K562 (cell line): Measurements from ENCODE around the gene SLAMF9. TPM values are rescaled to one million over a fixed set of nuclear protein-coding genes. Genes with fewer than 3 reads are reported as not detected.

ENCODE experiments used
- ATAC-seq: fragments of 200-7000 bp; cut with Tn5 transposase; 3 replicates; pipeline ENCODE4 v1.9.1; 2020; ENCODE audit warnings: moderate library complexity
- BruUV-seq: library from RNA; stranded (reverse); fragments of 400-500 nt; replicated peaks from 2 replicates; lab custom pipeline; 2021; lab: Mats Ljungman, UMichigan
- CTCF ChIA-PET: fragments of 300-600 bp; formaldehyde crosslinking; extraction: SDS; loops from one replicate; lab custom pipeline; 2021; ENCODE audit warnings: low intra/inter-chr PET ratio; lab: Yijun Ruan, JAX
- POLR2A ChIA-PET: fragments of 300-600, 350-650 bp; sonication (Branson Sonifier 250); formaldehyde crosslinking; extraction: SDS; loops from one replicate; lab custom pipeline; 2021; ENCODE audit warnings: antibody characterized with exemption, inconsistent platforms; lab: Yijun Ruan, JAX
- DNase-seq, 4 experiments: peaks; one replicate each; pipeline versions ENCODE4 v3.0.0 to v3.0.0-alpha.2; 2011 to 2018; ENCODE audit warnings: low spot score in 3 of 4, mixed read lengths in 3 of 4; ENCODE audit errors: extremely low read depth in 1 of 4
- FAIRE-seq: peaks from 2 replicates; lab custom pipeline; 2011; peaks lifted over from hg19 to GRCh38; lab: Jason Lieb, UNC
- H2AFZ ChIP-seq: 2 replicates; pipeline ENCODE4 v1.6.0; 2011; ENCODE audit warnings: low read depth, low read length, control low read depth, inconsistent platforms
- H3K27ac ChIP-seq: fragments of 200-600 bp; 3 replicates; pipeline ENCODE4 v1.8.0; 2011; ENCODE audit warnings: low read depth, mild to moderate bottlenecking, control low read depth, inconsistent platforms, low read length, moderate library complexity, mixed read lengths; ENCODE audit errors: extremely low read depth
- H3K27me3 ChIP-seq, 2 experiments: fragments of 300-600 bp in 1 of 2; 2 replicates in 1 of 2; 3 replicates in 1 of 2; pipeline versions ENCODE4 v1.6.0 to v1.8.0; 2011; ENCODE audit warnings: inconsistent platforms in 2 of 2, low read length in 2 of 2, mild to moderate bottlenecking in 1 of 2, mixed read lengths in 1 of 2, moderate library complexity in 1 of 2; ENCODE audit not compliant: control insufficient read depth in 2 of 2, insufficient read depth in 2 of 2
- H3K36me3 ChIP-seq: fragments of 300-600 bp; 3 replicates; pipeline ENCODE4 v1.8.0; 2011; ENCODE audit warnings: mild to moderate bottlenecking, low read length, inconsistent platforms; ENCODE audit not compliant: control insufficient read depth, insufficient read depth
- H3K4me1 ChIP-seq, 2 experiments: fragments of 200-600 bp in 1 of 2; replicated peaks in 1 of 2; 2 replicates in 1 of 2; 3 replicates in 1 of 2; pipeline versions ENCODE4 v1.5.1 to v1.8.0; 2011; ENCODE audit warnings: inconsistent platforms in 2 of 2, low read length in 2 of 2, mild to moderate bottlenecking in 1 of 2, mixed read lengths in 1 of 2, moderate library complexity in 1 of 2; ENCODE audit not compliant: control insufficient read depth in 2 of 2, insufficient read depth in 2 of 2
- H3K4me2 ChIP-seq: 2 replicates; pipeline ENCODE4 v1.6.1; 2011; ENCODE audit warnings: low read length, control low read depth, inconsistent platforms, mixed read lengths; ENCODE audit not compliant: insufficient read depth
- H3K4me3 ChIP-seq: fragments of 200-600 bp; sonication (generic), shearing (Covaris generic); 2 replicates; pipeline ENCODE4 v1.5.1; 2016; ENCODE audit warnings: control low read depth, inconsistent platforms
- H3K79me2 ChIP-seq: fragments of 200-600 bp; 3 replicates; pipeline ENCODE4 v1.8.0; 2011; ENCODE audit warnings: low read length, inconsistent platforms; ENCODE audit not compliant: control insufficient read depth, insufficient read depth
- H3K9ac ChIP-seq, 2 experiments: 2 replicates each; pipeline versions ENCODE4 v1.6.0 to v1.6.1; 2011; ENCODE audit warnings: low read depth in 2 of 2, low read length in 2 of 2, control low read depth in 1 of 2, inconsistent platforms in 1 of 2, mild to moderate bottlenecking in 1 of 2, mixed read lengths in 1 of 2; ENCODE audit not compliant: insufficient read depth in 1 of 2
- H3K9me1 ChIP-seq: one replicate; pipeline ENCODE4 v1.6.0; 2011; ENCODE audit warnings: inconsistent platforms, mild to moderate bottlenecking, low read length, moderate library complexity; ENCODE audit not compliant: control insufficient read depth, insufficient read depth
- H3K9me3 ChIP-seq: replicated peaks from 2 replicates; pipeline ENCODE4 v1.5.1; 2011; ENCODE audit warnings: low read depth, low read length, inconsistent platforms; ENCODE audit not compliant: control insufficient read depth, insufficient read depth
- H4K20me1 ChIP-seq: replicated peaks from 2 replicates; pipeline ENCODE4 v1.6.1; 2011; ENCODE audit warnings: low read length, inconsistent platforms, mixed read lengths; ENCODE audit not compliant: control insufficient read depth, insufficient read depth
- ATF1 ChIP-seq, 2 experiments: fragments of 450-650 bp in 1 of 2; IDR thresholded peaks; 2 replicates each; pipeline ENCODE4 v1.6.1; 2016; ENCODE audit warnings: missing compliant biosample characterization in 1 of 2, missing genetic modification characterization in 1 of 2
- BHLHE40 ChIP-seq: IDR thresholded peaks from 2 replicates; pipeline ENCODE4 v1.6.1; 2011; ENCODE audit warnings: low read length, improper control_type of control experiment
- CREM ChIP-seq: IDR thresholded peaks from 2 replicates; pipeline ENCODE4 v1.6.1; 2014; ENCODE audit warnings: antibody characterized with exemption, low read depth
- CXXC5 ChIP-seq: fragments of 250-450 bp; sonication (Bioruptor Pico); IDR thresholded peaks from 2 replicates; pipeline ENCODE4 v1.8.0; 2022; ENCODE audit warnings: inconsistent platforms, mild to moderate bottlenecking, moderate library complexity
- ERF ChIP-seq: fragments of 450-650 bp; formaldehyde crosslinking; IDR thresholded peaks from 2 replicates; pipeline ENCODE4 v1.4.0; 2020; ENCODE audit warnings: mild to moderate bottlenecking, mixed read lengths
- FOXA3 ChIP-seq, 2 experiments: fragments of 450-650 bp in 1 of 2; sonication (generic) in 1 of 2; formaldehyde crosslinking; IDR thresholded peaks in 1 of 2; conservative IDR thresholded peaks in 1 of 2; 2 replicates each; pipeline versions ENCODE4 v1.4.0 to v1.8.0; 2020 to 2022; ENCODE audit warnings: mild to moderate bottlenecking in 2 of 2, missing genetic modification reagents in 1 of 2
- HDAC1 ChIP-seq, 2 experiments: fragments of 450-650 bp; IDR thresholded peaks; 2 replicates each; pipeline ENCODE4 v1.6.1; 2016 to 2017; ENCODE audit warnings: inconsistent platforms in 1 of 2, mild to moderate bottlenecking in 1 of 2, moderate library complexity in 1 of 2
- KDM4B ChIP-seq, 2 experiments: fragments of 450-650 bp in 1 of 2; sonication (generic) in 1 of 2; IDR thresholded peaks; 2 replicates each; pipeline ENCODE4 v1.6.1; 2016 to 2017; ENCODE audit warnings: borderline replicate concordance in 2 of 2, antibody characterized with exemption in 1 of 2, low read depth in 1 of 2, mild to moderate bottlenecking in 1 of 2
- NCOA1 ChIP-seq: fragments of 450-650 bp; IDR thresholded peaks from 2 replicates; pipeline ENCODE4 v1.6.1; 2016; ENCODE audit warnings: low read depth
- NFIX ChIP-seq: fragments of 250-450 bp; sonication (Bioruptor Pico); IDR thresholded peaks from 2 replicates; pipeline ENCODE4 v1.4.0; 2020; ENCODE audit warnings: low read depth, mild to moderate bottlenecking, moderate library complexity
- PRPF4 ChIP-seq: fragments of 200-400 bp; formaldehyde crosslinking; IDR thresholded peaks from one replicate; pipeline ENCODE4 v1.6.1; 2017; ENCODE audit warnings: low read length, low read depth, mild to moderate bottlenecking; ENCODE audit not compliant: insufficient read depth, poor library complexity, severe bottlenecking
- XRCC5 ChIP-seq: fragments of 200-400 bp; formaldehyde crosslinking; IDR thresholded peaks from 2 replicates; pipeline ENCODE4 v1.6.1; 2017; ENCODE audit warnings: low read depth, mild to moderate bottlenecking, low read length
- ZBTB1 ChIP-seq: sonication (generic); formaldehyde crosslinking; IDR thresholded peaks from 2 replicates; pipeline ENCODE4 v1.8.1; 2023; ENCODE audit warnings: missing genetic modification reagents, low read depth, mild to moderate bottlenecking, borderline replicate concordance
- ZNF143 ChIP-seq: sonication (generic); formaldehyde crosslinking; IDR thresholded peaks from 2 replicates; pipeline ENCODE4 v1.9.0; 2022; ENCODE audit warnings: mild to moderate bottlenecking, missing genetic modification reagents
- ZNF175 ChIP-seq: fragments of 200-800 bp; sonication (Bioruptor generic); IDR thresholded peaks from 2 replicates; pipeline ENCODE4 v1.6.1; 2016; ENCODE audit warnings: low read depth, mild to moderate bottlenecking, missing genetic modification characterization, missing compliant biosample characterization
- ZNF197 ChIP-seq: fragments of 200-800 bp; sonication (Bioruptor generic); IDR thresholded peaks from 2 replicates; pipeline ENCODE4 v1.6.1; 2016; ENCODE audit warnings: low read depth, missing genetic modification characterization, missing compliant biosample characterization
- ZNF232 ChIP-seq: sonication (generic); formaldehyde crosslinking; IDR thresholded peaks from 2 replicates; pipeline ENCODE4 v1.8.0; 2022; ENCODE audit warnings: mild to moderate bottlenecking, missing genetic modification reagents
- ZNF239 ChIP-seq: fragments of 250-450 bp; sonication (Bioruptor Pico); IDR thresholded peaks from 2 replicates; pipeline ENCODE4 v1.4.0; 2020; ENCODE audit warnings: mild to moderate bottlenecking
- WGBS: fragments of 100-300 bp; shearing (Covaris generic); methylation state at CpG from one replicate; pipeline ENCODE4 v1.1.6; 2016; ENCODE audit warnings: low coverage, mixed read lengths; ENCODE audit not compliant: insufficient coverage; ENCODE audit errors: missing lambda C conversion rate; 5-methylcytosine and 5-hydroxymethylcytosine counted together
- in situ Hi-C: fragments of 300-500 bp; cut with MboI; formaldehyde crosslinking; loops from 4 replicates; pipeline ENCODE4 v1.15.0; 2018; ENCODE audit warnings: inconsistent platforms, mixed read lengths
- intact Hi-C: fragments of 100-400 bp; cut with micrococcal nuclease; formaldehyde crosslinking; loops from 2 replicates; pipeline ENCODE4 v1.14.2; 2022
- polyA plus RNA-seq, 8 experiments: library from polyadenylated mRNA; depleted of rRNA in 4 of 8; stranded (reverse) in 5 of 8; unstranded in 3 of 8; fragments of >200 nt; fragmentation: Nextera tagmentation in 2 of 8; fragmentation: Illumina TruSeq in 1 of 8; extraction: Ambion mirVana in 2 of 8; extraction: Trizol in 1 of 8; gene quantifications; 2 replicates each; pipeline versions ENCODE4 v1.2.1 to v1.2.3, GENCODE V29; 2011 to 2014; ENCODE audit warnings: inconsistent platforms in 1 of 8, missing spikeins in 1 of 8
- total RNA-seq, 7 experiments: library from RNA; depleted of rRNA in 6 of 7; stranded (reverse); fragments of >200 nt in 6 of 7; fragmentation: Illumina TruSeq in 2 of 7; extraction: Trizol in 2 of 7; gene quantifications; 2 replicates each; pipeline versions ENCODE4 v1.2.1 to v1.2.3, GENCODE V29; 2011 to 2021; ENCODE audit warnings: low replicate concordance in 1 of 7
- TF ChIP-seq, protein P1 (sequence below): fragments of 450-650 bp; IDR thresholded peaks from 2 replicates; pipeline ENCODE4 v1.6.1; 2014; ENCODE audit warnings: low read depth, mild to moderate bottlenecking, moderate library complexity, borderline replicate concordance
- TF ChIP-seq, protein P2 (sequence below): fragments of 450-650 bp; IDR thresholded peaks from 2 replicates; pipeline ENCODE4 v1.6.1; 2017; ENCODE audit warnings: mild to moderate bottlenecking, moderate library complexity

Gene SLAMF9
- total and polyA plus RNA-seq, 9 of the 15 experiments (the other 6 are each of a cell fraction or from before 2014, with no cell fraction given) = 0.13 to 0.21 TPM; not detected in 7

GRCh38 chr1:159978107-159978398 is 24.0 kb upstream of the SLAMF9 start:
- 0% methylated on average over 2 of the region's 2 CpGs for WGBS
- BruUV-seq = no TSS peak
- no peaks in the 10 kb centered on the region for H3K4me1 ChIP-seq
- no peaks in the 10 kb centered on the region for H3K9me1 ChIP-seq
- ATAC-seq (no peak), DNase-seq (no peak), FAIRE-seq (no peak)
- POLR2A ChIA-PET = no interaction called here
- in situ Hi-C loops = loop anchor here (25.0 kb wide), 1 partner anchor 791 kb away; no protein-coding TSS in a partner anchor
- no peaks in the 10 kb centered on the region for H3K9me3 ChIP-seq
- no peaks in the 10 kb centered on the region for H3K36me3 ChIP-seq
- H3K79me2 ChIP-seq = no peaks in the 10 kb centered on the region
- no peak overlapping the region for H3K27ac ChIP-seq
- no peak overlapping the region for H3K9ac ChIP-seq
- no peak overlapping the region for H3K4me3 ChIP-seq
- peaks cover 23 to 36% of the 10 kb centered on the region in 2 experiments; a peak in 4 of 5 replicates for H3K27me3 ChIP-seq
- intact Hi-C loops = no loop called here
- TF ChIP-seq CREM = no peak
- no peak for TF ChIP-seq FOXA3 (CRISPR knock-in tag; conservative IDR thresholded peaks at IDR 0.05 in 1 of 2, IDR thresholded peaks at IDR 0.05 in 1 of 2)
- no peak for TF ChIP-seq ZNF143 (CRISPR knock-in tag)
- TF ChIP-seq ZNF239 (CRISPR knock-in tag) = no peak
- no peak for TF ChIP-seq ZNF197
- TF ChIP-seq HDAC1 (IDR thresholded peaks at IDR 0.05) = no peak
- no peak for TF ChIP-seq BHLHE40
- no peak for TF ChIP-seq XRCC5
- TF ChIP-seq, protein P1, sequence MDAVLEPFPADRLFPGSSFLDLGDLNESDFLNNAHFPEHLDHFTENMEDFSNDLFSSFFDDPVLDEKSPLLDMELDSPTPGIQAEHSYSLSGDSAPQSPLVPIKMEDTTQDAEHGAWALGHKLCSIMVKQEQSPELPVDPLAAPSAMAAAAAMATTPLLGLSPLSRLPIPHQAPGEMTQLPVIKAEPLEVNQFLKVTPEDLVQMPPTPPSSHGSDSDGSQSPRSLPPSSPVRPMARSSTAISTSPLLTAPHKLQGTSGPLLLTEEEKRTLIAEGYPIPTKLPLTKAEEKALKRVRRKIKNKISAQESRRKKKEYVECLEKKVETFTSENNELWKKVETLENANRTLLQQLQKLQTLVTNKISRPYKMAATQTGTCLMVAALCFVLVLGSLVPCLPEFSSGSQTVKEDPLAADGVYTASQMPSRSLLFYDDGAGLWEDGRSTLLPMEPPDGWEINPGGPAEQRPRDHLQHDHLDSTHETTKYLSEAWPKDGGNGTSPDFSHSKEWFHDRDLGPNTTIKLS = no peak
- TF ChIP-seq ZNF232 = no peak
- no peak for TF ChIP-seq KDM4B (IDR thresholded peaks at IDR 0.05; ENCODE audit: borderline replicate concordance in 2 of 2, low read depth in 1 of 2)
- TF ChIP-seq ZBTB1 (CRISPR knock-in tag) = no peak
- no peak for TF ChIP-seq ATF1 (CRISPR knock-in tag; IDR thresholded peaks at IDR 0.05)
- no peak for TF ChIP-seq ATF1 (tag; IDR thresholded peaks at IDR 0.05)
- TF ChIP-seq NFIX = no peak
- TF ChIP-seq CXXC5 = no peak
- no peak for TF ChIP-seq ZNF175 (CRISPR knock-in tag)
- no peak for TF ChIP-seq NCOA1
- TF ChIP-seq, protein P2, sequence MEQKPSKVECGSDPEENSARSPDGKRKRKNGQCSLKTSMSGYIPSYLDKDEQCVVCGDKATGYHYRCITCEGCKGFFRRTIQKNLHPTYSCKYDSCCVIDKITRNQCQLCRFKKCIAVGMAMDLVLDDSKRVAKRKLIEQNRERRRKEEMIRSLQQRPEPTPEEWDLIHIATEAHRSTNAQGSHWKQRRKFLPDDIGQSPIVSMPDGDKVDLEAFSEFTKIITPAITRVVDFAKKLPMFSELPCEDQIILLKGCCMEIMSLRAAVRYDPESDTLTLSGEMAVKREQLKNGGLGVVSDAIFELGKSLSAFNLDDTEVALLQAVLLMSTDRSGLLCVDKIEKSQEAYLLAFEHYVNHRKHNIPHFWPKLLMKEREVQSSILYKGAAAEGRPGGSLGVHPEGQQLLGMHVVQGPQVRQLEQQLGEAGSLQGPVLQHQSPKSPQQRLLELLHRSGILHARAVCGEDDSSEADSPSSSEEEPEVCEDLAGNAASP = no peak
- no peak for TF ChIP-seq PRPF4
- TF ChIP-seq ERF (CRISPR knock-in tag) = no peak
- CTCF ChIA-PET = no interaction called here
- no peaks in the 10 kb centered on the region; the same call in 1 of the 2 replicates for H4K20me1 ChIP-seq
- no peak overlapping the region for H3K4me2 ChIP-seq
- no peak overlapping the region for H2AFZ ChIP-seq
